GM03348 (cell line): ENCODE measurements around the gene MPST.

ENCODE experiments used
- DNase-seq: peaks from one replicate; pipeline ENCODE4 v3.0.0; 2012; ENCODE audit warnings: low spot score

Gene MPST

GRCh38 chr22:37079158-37079557, 59.6 kb downstream of the MPST start:
- DNase-seq, result no peak
